Common myeloid progenitor, CD34-positive (primary cell): ENCODE data around the gene SNX20.

Experiments
- CTCF ChIA-PET: fragments of 350-600 bp; sonication (Branson Sonifier 250); formaldehyde crosslinking; loops from one replicate; lab custom pipeline; 2021; ENCODE audit warnings: antibody characterized with exemption; lab: Charles Lee
- POLR2A ChIA-PET: fragments of 350-600 bp; sonication (Branson Sonifier 250); formaldehyde crosslinking; loops from one replicate; lab custom pipeline; 2021; ENCODE audit warnings: antibody characterized with exemption; lab: Charles Lee
- DNase-seq, 3 donors: peaks; one replicate each; pipeline versions ENCODE4 v3.0.0 to v3.0.0-alpha.2; 2013
- H3K27ac ChIP-seq, 2 experiments: 1 replicate in 1 of 2; 2 replicates in 1 of 2; pipeline ENCODE4 v1.7.0; 2013; ENCODE audit warnings: inconsistent platforms in 2 of 2, low read length in 2 of 2, mild to moderate bottlenecking in 2 of 2, low read depth in 1 of 2, moderate library complexity in 1 of 2; ENCODE audit not compliant: severe bottlenecking in 2 of 2, insufficient read depth in 1 of 2, poor library complexity in 1 of 2
- H3K27me3 ChIP-seq, 5 experiments: replicated peaks in 2 of 5; 1 replicate in 3 of 5; 2 replicates in 2 of 5; pipeline versions ENCODE4 v1.6.1 to v1.7.0; 2013; ENCODE audit warnings: low read length in 4 of 5, mild to moderate bottlenecking in 2 of 5, moderate library complexity in 2 of 5, inconsistent platforms in 1 of 5; ENCODE audit not compliant: insufficient read depth in 5 of 5, control insufficient read depth in 4 of 5
- H3K36me3 ChIP-seq, 4 experiments: 1 replicate in 2 of 4; 2 replicates in 2 of 4; pipeline versions ENCODE4 v1.6.1 to v1.7.0; 2013; ENCODE audit warnings: low read length in 3 of 4, control low read depth in 1 of 4, mild to moderate bottlenecking in 1 of 4; ENCODE audit not compliant: control insufficient read depth in 4 of 4, insufficient read depth in 4 of 4
- H3K4me1 ChIP-seq, 4 experiments: 1 replicate in 3 of 4; 2 replicates in 1 of 4; pipeline versions ENCODE4 v1.6.1 to v1.7.1; 2013; ENCODE audit warnings: low read length in 3 of 4, mild to moderate bottlenecking in 3 of 4, control low read depth in 1 of 4, inconsistent platforms in 1 of 4, moderate library complexity in 1 of 4; ENCODE audit not compliant: control insufficient read depth in 4 of 4, insufficient read depth in 4 of 4; ENCODE audit errors: control extremely low read depth in 1 of 4
- H3K4me3 ChIP-seq, 7 experiments: 1 replicate in 4 of 7; 2 replicates in 3 of 7; pipeline versions ENCODE4 v1.5.1 to v1.7.0; 2013; ENCODE audit warnings: mild to moderate bottlenecking in 7 of 7, low read length in 6 of 7, moderate library complexity in 6 of 7, inconsistent platforms in 2 of 7, low read depth in 2 of 7, control low read depth in 1 of 7; ENCODE audit not compliant: insufficient read depth in 4 of 7, control insufficient read depth in 1 of 7; ENCODE audit errors: extremely low read depth in 1 of 7
- H3K9me3 ChIP-seq, 5 experiments: 1 replicate in 4 of 5; 2 replicates in 1 of 5; pipeline versions ENCODE4 v1.6.1 to v1.7.1; 2013; ENCODE audit warnings: low read length in 4 of 5, mild to moderate bottlenecking in 2 of 5, inconsistent platforms in 1 of 5, low read depth in 1 of 5, moderate library complexity in 1 of 5; ENCODE audit not compliant: control insufficient read depth in 4 of 5, insufficient read depth in 2 of 5; ENCODE audit errors: control extremely low read depth in 1 of 5
- WGBS: methylation state at CpG from one replicate; pipeline ENCODE4 v1.1.5; 2013; ENCODE audit not compliant: insufficient coverage; 5-methylcytosine and 5-hydroxymethylcytosine counted together

The SNX20 gene

DNA sequence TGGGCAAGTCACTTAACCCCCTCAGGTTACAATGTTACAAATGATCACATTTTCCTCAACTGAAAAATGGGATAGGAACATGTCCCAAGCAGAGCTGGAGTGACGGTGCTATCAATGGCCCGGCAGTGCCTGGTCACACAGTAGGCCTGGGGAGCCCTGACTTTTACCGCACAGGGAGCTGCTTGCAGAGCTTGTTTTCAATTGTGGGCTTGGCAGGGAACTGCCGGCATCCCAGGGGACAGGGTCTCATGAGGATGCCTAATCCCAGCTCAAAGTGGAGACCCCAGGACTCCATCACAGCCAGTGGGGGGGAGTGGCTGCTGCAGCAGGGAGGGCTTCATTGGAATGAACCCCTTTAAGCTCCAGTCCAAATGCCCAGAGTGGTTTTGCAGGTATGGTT, 11.4 kb downstream of the SNX20 start:
- H3K36me3 ChIP-seq = peaks cover 23 to 59% (median 42%) of the 10 kb centered on the region in 4 experiments
- peaks cover 0 to 30% (median 22%) of the 10 kb centered on the region in 5 experiments for H3K9me3 ChIP-seq
- WGBS = 100% methylated on average over 4 of the region's 4 CpGs
- CTCF ChIA-PET = interaction anchor here (1.0 to 15.9 kb wide), 19 partner anchors 8 to 394 kb away, joined by 3 to 224 read pairs (median 6); partner anchors contain the start of gene SNX20
- peaks cover 8 to 50% (median 45%) of the 10 kb centered on the region in 4 experiments for H3K4me1 ChIP-seq
- POLR2A ChIA-PET = no interaction called here
- no peak overlapping the region for H3K27ac ChIP-seq
- DNase-seq = no peak
- H3K4me3 ChIP-seq = no peak overlapping the region
- H3K27me3 ChIP-seq = no peaks in the 10 kb centered on the region

DNA sequence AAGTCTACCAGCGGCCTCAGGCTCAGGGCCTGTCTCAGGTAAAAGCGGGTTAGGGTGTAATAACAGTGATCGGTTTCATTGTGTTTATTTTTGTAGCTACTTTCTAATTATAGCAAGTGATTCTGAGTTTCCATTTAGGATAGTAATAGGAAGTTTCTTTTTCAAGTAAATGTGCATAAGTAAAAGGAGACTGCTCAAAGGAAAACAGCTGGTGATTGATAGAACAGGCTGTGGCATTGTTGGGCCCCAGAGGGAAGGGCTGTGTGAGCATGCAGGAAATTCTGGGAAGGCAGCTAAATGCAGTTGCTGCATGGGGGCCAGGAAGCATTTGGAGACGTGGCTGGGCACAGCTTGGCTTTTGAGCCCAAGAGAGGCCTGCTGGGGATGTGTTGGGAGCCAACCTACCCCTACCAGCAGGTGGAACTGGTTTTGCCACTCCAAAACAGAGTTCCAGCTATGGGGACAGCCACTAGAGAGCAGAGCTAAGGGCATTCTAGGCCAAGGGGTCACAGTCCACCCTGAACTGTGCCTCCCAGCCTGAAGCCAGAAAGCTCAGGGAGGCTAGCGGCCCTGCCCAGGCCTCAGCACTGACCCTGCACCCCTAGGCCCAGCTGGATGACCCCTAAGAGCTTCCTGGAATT, 12.6 kb downstream of the SNX20 start:
- peak overlapping the region in 1 of 2 experiments; percentile 32 for H3K27ac ChIP-seq
- peak overlapping the region in 2 of 7 experiments; percentile 6 to 20 for H3K4me3 ChIP-seq
- H3K36me3 ChIP-seq = peaks cover 16 to 47% (median 31%) of the 10 kb centered on the region in 4 experiments
- H3K27me3 ChIP-seq = no peaks in the 10 kb centered on the region
- peaks cover 0 to 20% (median 20%) of the 10 kb centered on the region in 5 experiments for H3K9me3 ChIP-seq
- POLR2A ChIA-PET = interaction anchor here (0.9 to 1.3 kb wide), 4 partner anchors 9 to 79 kb away, joined by 3 to 4 read pairs (median 4); no protein-coding TSS in a partner anchor
- 100% methylated on average over 1 of the region's 5 CpGs for WGBS
- CTCF ChIA-PET = interaction anchor here (1.0 to 15.9 kb wide), 32 partner anchors 10 to 601 kb away, joined by 3 to 224 read pairs (median 6); partner anchors contain the start of gene SNX20
- DNase-seq = peak in 1 of 3 donors; percentile 19
- H3K4me1 ChIP-seq = peaks cover 8 to 51% (median 45%) of the 10 kb centered on the region in 4 experiments

GRCh38 chr16:50667497-50668367, 13.4 kb downstream of the SNX20 start:
- Histone ChIP-seq H3K36me3 (peaks cover 15 to 39% (median 24%) of the 10 kb centered on the region in 4 experiments), H3K27me3 (no peaks in the 10 kb centered on the region), H3K4me1 (peaks cover 8 to 51% (median 45%) of the 10 kb centered on the region in 4 experiments), H3K27ac (no peak overlapping the region), H3K9me3 (peaks cover 0 to 13% (median 12%) of the 10 kb centered on the region in 5 experiments), H3K4me3 (peak overlapping the region in 3 of 7 experiments; percentile 4 to 67 (median 44))
- 78% methylated on average over 17 of the region's 21 CpGs for WGBS
- ChIA-PET CTCF (interaction anchor here (0.6 to 15.9 kb wide), 39 partner anchors 9 to 600 kb away, joined by 3 to 224 read pairs (median 5); partner anchors contain the start of gene SNX20), POLR2A (interaction anchor here (0.6 to 1.8 kb wide), 9 partner anchors 9 to 92 kb away, joined by 3 to 9 read pairs (median 4); partner anchors contain the start of genes CYLD and SNX20)
- peak; percentile 36 to 67 (median 59) for DNase-seq

DNA sequence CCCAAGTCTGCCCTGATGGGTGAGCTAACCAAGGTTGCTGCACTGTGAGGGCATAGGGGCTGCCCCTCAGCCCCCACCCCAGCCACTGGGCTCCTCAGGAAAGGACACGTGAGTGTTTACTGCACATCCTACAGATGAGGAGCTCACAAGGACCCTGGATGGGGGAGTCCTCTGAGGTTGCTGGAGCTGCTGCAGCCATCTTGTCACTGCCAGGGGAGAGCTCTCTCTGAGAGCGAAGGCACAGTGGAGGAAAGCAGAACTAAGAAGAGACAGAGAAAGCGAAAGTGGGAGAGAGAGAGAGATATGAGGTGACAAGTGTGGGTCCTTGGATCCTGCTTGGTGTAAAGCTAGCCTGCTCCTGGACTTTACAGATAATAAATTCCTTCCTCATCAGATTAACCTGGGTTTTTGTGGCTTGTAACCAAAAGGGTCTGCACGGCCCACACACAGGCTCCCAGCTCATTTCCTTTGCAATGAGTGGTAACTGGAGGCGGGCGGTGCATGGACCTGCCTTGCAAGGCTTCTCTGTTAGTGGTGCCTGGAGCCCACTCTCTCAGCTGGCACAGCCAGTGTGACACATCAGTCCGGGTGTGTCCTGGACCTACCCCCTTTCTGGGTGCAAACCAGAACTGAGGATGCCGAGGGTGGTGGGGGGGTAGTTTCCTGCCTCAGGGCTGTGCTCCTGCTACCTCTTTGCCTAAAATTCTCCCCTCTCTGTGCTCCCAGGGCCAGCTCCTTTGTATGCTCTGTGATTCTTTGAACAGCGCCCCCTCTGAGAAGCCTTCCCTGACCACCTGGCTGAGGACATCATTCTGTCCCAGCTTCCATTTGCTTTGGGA, 14.2 kb downstream of the SNX20 start:
- peaks cover 8 to 51% (median 45%) of the 10 kb centered on the region in 4 experiments for H3K4me1 ChIP-seq
- H3K27me3 ChIP-seq = no peaks in the 10 kb centered on the region
- peaks cover 6 to 30% (median 15%) of the 10 kb centered on the region in 4 experiments for H3K36me3 ChIP-seq
- peak; percentile 81 to 96 (median 94) for DNase-seq
- CTCF ChIA-PET = interaction anchor here (0.5 to 15.9 kb wide), 40 partner anchors 8 to 641 kb away, joined by 3 to 224 read pairs (median 5); partner anchors contain the start of genes CNEP1R1 and SNX20
- peak overlapping the region in 1 of 2 experiments; percentile 10 for H3K27ac ChIP-seq
- peak overlapping the region in 4 of 7 experiments; percentile 43 to 67 (median 45) for H3K4me3 ChIP-seq
- 14% methylated on average over 7 of the region's 9 CpGs for WGBS
- POLR2A ChIA-PET = interaction anchor here (0.6 to 1.8 kb wide), 8 partner anchors 14 to 92 kb away, joined by 3 to 9 read pairs (median 5); partner anchors contain the start of genes CYLD and SNX20
- H3K9me3 ChIP-seq = peaks cover 0 to 4% (median 4%) of the 10 kb centered on the region in 5 experiments

DNA sequence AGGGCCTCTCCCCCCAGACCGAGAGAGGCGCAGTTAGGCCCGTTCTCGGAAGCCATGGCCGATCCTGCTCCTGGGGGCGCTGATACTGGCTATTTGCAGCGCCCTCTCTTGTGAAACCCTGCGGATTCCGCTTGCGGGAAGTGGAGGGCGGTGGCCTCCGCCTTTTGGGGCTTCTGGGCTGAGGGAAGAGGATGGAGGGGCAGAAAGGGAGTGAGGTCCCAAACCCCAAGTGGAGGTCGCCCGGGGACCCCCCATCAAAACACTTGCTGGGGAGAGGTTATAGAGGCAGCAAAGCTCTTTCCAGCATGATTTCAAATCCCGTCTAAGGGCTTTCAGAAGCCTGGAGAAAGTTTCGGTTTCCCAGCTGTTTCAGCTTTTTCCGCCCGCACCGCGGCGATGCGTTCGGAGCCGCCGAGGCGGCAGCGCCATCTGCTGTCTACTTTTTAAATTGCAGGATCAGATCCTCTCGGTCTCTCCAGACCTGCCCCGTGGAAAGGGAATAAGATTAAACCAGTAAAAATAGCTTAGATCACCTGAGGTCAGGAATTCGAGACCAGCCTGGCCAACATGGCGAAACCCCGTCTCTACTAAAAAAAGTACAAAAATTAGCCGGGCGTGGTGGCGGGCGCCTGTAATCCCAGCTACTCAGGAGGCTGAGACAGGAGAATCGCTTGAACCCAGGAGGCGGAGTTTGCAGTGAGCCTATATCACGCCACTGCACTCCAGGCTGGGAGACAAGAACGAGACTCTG, 15.8 kb downstream of the SNX20 start:
- H3K27me3 ChIP-seq = no peaks in the 10 kb centered on the region
- peak; percentile 71 to 86 (median 81) for DNase-seq
- no peaks in the 10 kb centered on the region for H3K9me3 ChIP-seq
- peak overlapping the region; percentile 30 to 84 (median 72) for H3K4me3 ChIP-seq
- H3K4me1 ChIP-seq = peaks cover 8 to 50% (median 44%) of the 10 kb centered on the region in 4 experiments
- POLR2A ChIA-PET = interaction anchor here (0.6 kb wide), 1 partner anchor 52 kb away, joined by 3 read pairs; no protein-coding TSS in a partner anchor
- CTCF ChIA-PET = interaction anchor here (0.5 to 15.9 kb wide), 45 partner anchors 8 to 640 kb away, joined by 3 to 224 read pairs (median 4); partner anchors contain the start of genes CNEP1R1 and SNX20
- H3K36me3 ChIP-seq = peaks cover 0 to 16% (median 3%) of the 10 kb centered on the region in 4 experiments
- H3K27ac ChIP-seq = no peak overlapping the region
- 25% methylated on average over 22 of the region's 40 CpGs for WGBS
